Gastroesophageal sphincter (tissue), 3 donors: Measurements from ENCODE around the gene ATRAID.

Source experiments
- EP300 ChIP-seq: sonication (generic); formaldehyde crosslinking; IDR thresholded peaks from one replicate; pipeline ENCODE4 v1.6.1; 2017; ENCODE audit warnings: antibody characterized with exemption, mild to moderate bottlenecking
- POLR2A ChIP-seq, 2 donors: fragments of 450-650 bp; IDR thresholded peaks; one replicate each; pipeline ENCODE4 v1.6.1; 2017; ENCODE audit warnings: antibody characterized with exemption in 2 of 2, mild to moderate bottlenecking in 2 of 2, moderate library complexity in 1 of 2
- POLR2AphosphoS5 ChIP-seq: sonication (generic); formaldehyde crosslinking; IDR thresholded peaks from one replicate; pipeline ENCODE4 v1.6.1; 2017; ENCODE audit warnings: antibody characterized with exemption
- TF ChIP-seq, protein P1 (sequence below), 4 experiments: fragments of 200-600 bp in 2 of 4; fragments of 450-650 bp in 2 of 4; sonication (generic) in 1 of 4; IDR thresholded peaks; one replicate each; pipeline ENCODE4 v1.5.1; 2017 to 2019; ENCODE audit warnings: antibody characterized with exemption in 4 of 4, mild to moderate bottlenecking in 2 of 4, moderate library complexity in 2 of 4

DNA sequence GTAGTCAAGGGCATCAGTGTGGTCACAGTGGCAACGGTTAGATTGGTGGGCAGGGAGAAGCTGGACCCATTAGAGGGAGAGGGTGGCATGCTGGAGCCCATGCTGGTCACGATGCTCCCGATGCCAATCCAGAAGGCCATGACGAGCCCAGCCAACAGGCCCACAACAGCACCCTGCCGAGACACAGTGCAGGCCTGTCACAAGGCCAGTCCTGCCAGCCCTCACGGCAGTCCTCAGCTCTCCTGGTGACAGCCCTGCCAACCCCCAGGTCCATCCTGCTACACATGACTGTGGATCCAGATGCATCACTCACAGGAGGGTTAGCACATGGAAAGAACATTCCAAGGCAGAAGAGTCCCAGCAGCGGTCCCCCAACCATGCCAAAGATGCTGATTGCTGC, 10.2 kb upstream of the ATRAID start:
- TF ChIP-seq, protein P1, sequence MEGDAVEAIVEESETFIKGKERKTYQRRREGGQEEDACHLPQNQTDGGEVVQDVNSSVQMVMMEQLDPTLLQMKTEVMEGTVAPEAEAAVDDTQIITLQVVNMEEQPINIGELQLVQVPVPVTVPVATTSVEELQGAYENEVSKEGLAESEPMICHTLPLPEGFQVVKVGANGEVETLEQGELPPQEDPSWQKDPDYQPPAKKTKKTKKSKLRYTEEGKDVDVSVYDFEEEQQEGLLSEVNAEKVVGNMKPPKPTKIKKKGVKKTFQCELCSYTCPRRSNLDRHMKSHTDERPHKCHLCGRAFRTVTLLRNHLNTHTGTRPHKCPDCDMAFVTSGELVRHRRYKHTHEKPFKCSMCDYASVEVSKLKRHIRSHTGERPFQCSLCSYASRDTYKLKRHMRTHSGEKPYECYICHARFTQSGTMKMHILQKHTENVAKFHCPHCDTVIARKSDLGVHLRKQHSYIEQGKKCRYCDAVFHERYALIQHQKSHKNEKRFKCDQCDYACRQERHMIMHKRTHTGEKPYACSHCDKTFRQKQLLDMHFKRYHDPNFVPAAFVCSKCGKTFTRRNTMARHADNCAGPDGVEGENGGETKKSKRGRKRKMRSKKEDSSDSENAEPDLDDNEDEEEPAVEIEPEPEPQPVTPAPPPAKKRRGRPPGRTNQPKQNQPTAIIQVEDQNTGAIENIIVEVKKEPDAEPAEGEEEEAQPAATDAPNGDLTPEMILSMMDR (IDR thresholded peaks at IDR 0.05) = no peak
- TF ChIP-seq POLR2A (IDR thresholded peaks at IDR 0.05) = no peak
- TF ChIP-seq POLR2AphosphoS5 = no peak
- no peak for TF ChIP-seq EP300
